HCT116 (cell line): ENCODE measurements around the gene FAM98C.

Source experiments
- CBX3 ChIP-seq: IDR thresholded peaks from 2 replicates; pipeline ENCODE4 v1.6.1; 2012; ENCODE audit warnings: low read depth
- EGR1 ChIP-seq: IDR thresholded peaks from 2 replicates; pipeline ENCODE4 v1.6.1; 2012; ENCODE audit warnings: low read depth
- ELF1 ChIP-seq: IDR thresholded peaks from 2 replicates; pipeline ENCODE4 v1.6.1; 2012; ENCODE audit warnings: low read depth, borderline replicate concordance
- EZH2 ChIP-seq: fragments of 200-600 bp; sonication (generic); IDR thresholded peaks from 2 replicates; pipeline ENCODE4 v1.6.1; 2017; ENCODE audit warnings: antibody characterized with exemption, mixed run types
- POLR2A ChIP-seq: IDR thresholded peaks from 2 replicates; pipeline ENCODE4 v1.7.0; 2011; ENCODE audit warnings: borderline replicate concordance; ENCODE audit not compliant: insufficient read depth, insufficient read length; ENCODE audit errors: extremely low read depth
- POLR2AphosphoS5 ChIP-seq: IDR thresholded peaks from 2 replicates; pipeline ENCODE4 v1.6.1; 2011; ENCODE audit warnings: mild to moderate bottlenecking, low read depth, low read length, moderate library complexity
- REST ChIP-seq: IDR thresholded peaks from 2 replicates; pipeline ENCODE4 v1.6.1; 2012; ENCODE audit warnings: low read depth
- YY1 ChIP-seq: IDR thresholded peaks from 2 replicates; pipeline ENCODE4 v1.6.1; 2011; ENCODE audit warnings: low read length, low read depth, moderate library complexity, mild to moderate bottlenecking; ENCODE audit not compliant: insufficient replicate concordance; ENCODE audit errors: extremely low read depth
- ZBTB33 ChIP-seq: IDR thresholded peaks from 2 replicates; pipeline ENCODE4 v1.6.1; 2011; ENCODE audit warnings: mild to moderate bottlenecking, low read length, moderate library complexity; ENCODE audit not compliant: insufficient replicate concordance; ENCODE audit errors: extremely low read depth
- ZNF274 ChIP-seq: fragments of 200-500 bp; sonication (Bioruptor generic); IDR thresholded peaks from 2 replicates; pipeline ENCODE4 v1.6.1; 2014; ENCODE audit warnings: mild to moderate bottlenecking, low read depth, low read length, inconsistent platforms
- TF ChIP-seq, protein P1 (sequence below): IDR thresholded peaks from 2 replicates; pipeline ENCODE4 v1.6.1; 2012
- TF ChIP-seq, protein P2 (sequence below): IDR thresholded peaks from 2 replicates; pipeline ENCODE4 v1.6.1; 2012
- TF ChIP-seq, protein P3 (sequence below), 3 experiments: fragments of 200-600 bp in 1 of 3; sonication (generic) in 1 of 3; IDR thresholded peaks in 2 of 3; conservative IDR thresholded peaks in 1 of 3; 2 replicates each; pipeline ENCODE4 v1.5.1; 2012 to 2017; ENCODE audit warnings: low read depth in 2 of 3, low read length in 2 of 3, antibody characterized with exemption in 1 of 3, borderline replicate concordance in 1 of 3, control low read depth in 1 of 3, mild to moderate bottlenecking in 1 of 3, mixed read lengths in 1 of 3, mixed run types in 1 of 3, moderate library complexity in 1 of 3; ENCODE audit not compliant: insufficient read depth in 1 of 3

DNA sequence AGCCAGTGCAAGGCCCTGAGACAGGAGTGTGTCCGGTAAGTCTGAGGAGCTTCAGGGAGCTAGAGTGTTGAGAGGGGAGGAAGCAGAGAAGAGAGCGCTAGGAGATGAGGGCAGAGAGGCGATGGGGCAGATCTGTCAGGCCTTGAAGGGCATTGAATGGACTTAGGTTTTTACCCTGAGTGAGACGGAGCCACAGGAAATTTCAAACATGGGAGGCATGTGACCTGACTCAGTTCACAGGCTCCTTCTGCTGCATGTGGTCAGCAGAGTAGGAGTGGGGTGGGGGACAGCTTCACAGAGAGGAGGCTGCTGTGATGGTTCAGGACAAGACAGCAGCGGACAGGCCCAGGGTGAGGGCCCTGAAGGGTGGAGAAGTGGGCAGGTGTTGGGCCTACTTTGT is 2.5 kb upstream of the FAM98C start:
- no peak for TF ChIP-seq REST
- no peak for TF ChIP-seq POLR2A
- TF ChIP-seq, protein P1, sequence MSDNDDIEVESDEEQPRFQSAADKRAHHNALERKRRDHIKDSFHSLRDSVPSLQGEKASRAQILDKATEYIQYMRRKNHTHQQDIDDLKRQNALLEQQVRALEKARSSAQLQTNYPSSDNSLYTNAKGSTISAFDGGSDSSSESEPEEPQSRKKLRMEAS, result no peak
- TF ChIP-seq, protein P2, sequence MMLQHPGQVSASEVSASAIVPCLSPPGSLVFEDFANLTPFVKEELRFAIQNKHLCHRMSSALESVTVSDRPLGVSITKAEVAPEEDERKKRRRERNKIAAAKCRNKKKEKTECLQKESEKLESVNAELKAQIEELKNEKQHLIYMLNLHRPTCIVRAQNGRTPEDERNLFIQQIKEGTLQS, result no peak
- no peak for TF ChIP-seq ZNF274
- no peak for TF ChIP-seq EGR1
- no peak for TF ChIP-seq POLR2AphosphoS5
- no peak for TF ChIP-seq YY1
- TF ChIP-seq, protein P3, sequence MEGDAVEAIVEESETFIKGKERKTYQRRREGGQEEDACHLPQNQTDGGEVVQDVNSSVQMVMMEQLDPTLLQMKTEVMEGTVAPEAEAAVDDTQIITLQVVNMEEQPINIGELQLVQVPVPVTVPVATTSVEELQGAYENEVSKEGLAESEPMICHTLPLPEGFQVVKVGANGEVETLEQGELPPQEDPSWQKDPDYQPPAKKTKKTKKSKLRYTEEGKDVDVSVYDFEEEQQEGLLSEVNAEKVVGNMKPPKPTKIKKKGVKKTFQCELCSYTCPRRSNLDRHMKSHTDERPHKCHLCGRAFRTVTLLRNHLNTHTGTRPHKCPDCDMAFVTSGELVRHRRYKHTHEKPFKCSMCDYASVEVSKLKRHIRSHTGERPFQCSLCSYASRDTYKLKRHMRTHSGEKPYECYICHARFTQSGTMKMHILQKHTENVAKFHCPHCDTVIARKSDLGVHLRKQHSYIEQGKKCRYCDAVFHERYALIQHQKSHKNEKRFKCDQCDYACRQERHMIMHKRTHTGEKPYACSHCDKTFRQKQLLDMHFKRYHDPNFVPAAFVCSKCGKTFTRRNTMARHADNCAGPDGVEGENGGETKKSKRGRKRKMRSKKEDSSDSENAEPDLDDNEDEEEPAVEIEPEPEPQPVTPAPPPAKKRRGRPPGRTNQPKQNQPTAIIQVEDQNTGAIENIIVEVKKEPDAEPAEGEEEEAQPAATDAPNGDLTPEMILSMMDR (IDR thresholded peaks at IDR 0.05 in 2 of 3, conservative IDR thresholded peaks at IDR 0.05 in 1 of 3; ENCODE audit: borderline replicate concordance in 1 of 3, insufficient read depth in 1 of 3, low read depth in 2 of 3, low read length in 2 of 3), result no peak
- no peak for TF ChIP-seq CBX3
- no peak for TF ChIP-seq ZBTB33
- no peak for TF ChIP-seq EZH2
- no peak for TF ChIP-seq ELF1
